ENCODE measurements around the gene MRTFA.

- TF ChIP-seq CTCF (IDR thresholded peaks at IDR 0.05) (no peak), POLR2A (IDR thresholded peaks at IDR 0.05) (no peak), EP300 (IDR thresholded peaks at IDR 0.05) (no peak)
Observed at GRCh38 chr22:40479887-40480538, 156.5 kb downstream of the MRTFA start.
